ENCODE data around the gene CEP162. TPM values are rescaled to one million over a fixed set of nuclear protein-coding genes. Genes with fewer than 3 reads are reported as not detected.
"Not testable (repeated sequence)": the region's sequence is repeated elsewhere in the genome, so short reads cannot be mapped to it uniquely, and the experiment has no call there.

CEP162 gene
- total RNA-seq, 1 donor from 2014 or later = 3.4 TPM

- FAIRE-seq (no peak), DNase-seq (ENCODE audit: low read depth) (peak; percentile 33)
- no peak overlapping the region for H3K4me3 ChIP-seq (ENCODE audit: low read depth, low read length)
- peak; percentile 9 for TF ChIP-seq CTCF (IDR thresholded peaks at IDR 0.05; ENCODE audit: insufficient read depth, low read length, severe bottlenecking)
- no peaks in the 10 kb centered on the region for H3K36me3 ChIP-seq (ENCODE audit: control insufficient read depth, insufficient read depth, low read length)
- H3K27me3 ChIP-seq (ENCODE audit: control insufficient read depth, insufficient read depth, low read length) = no peaks in the 10 kb centered on the region
Measured at GRCh38 chr6:84119277-84119676, 108.2 kb downstream of the CEP162 start.

DNA sequence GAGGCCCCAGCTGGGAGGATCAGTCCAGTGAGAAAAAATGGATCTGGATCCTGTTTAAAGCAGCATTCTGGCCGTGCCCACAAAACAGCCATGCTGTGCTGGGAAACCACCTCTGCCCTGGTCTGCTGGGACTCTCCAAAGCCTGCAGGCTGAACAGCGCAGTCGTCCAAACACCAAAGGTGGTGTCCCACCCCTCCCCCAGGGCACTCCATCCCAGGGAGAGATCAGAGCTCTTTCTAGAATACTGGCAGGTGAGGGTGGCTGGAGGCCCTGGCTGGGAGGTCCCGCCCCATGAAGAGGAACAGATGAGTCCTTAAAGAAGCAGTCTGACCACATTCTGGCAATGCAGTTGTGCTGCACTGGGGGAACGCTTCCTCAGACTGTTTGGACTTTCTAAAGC, 109.3 kb downstream of the CEP162 start:
- DNase-seq (ENCODE audit: low read depth) (no peak), FAIRE-seq (no peak)

GRCh38 chr6:84114933-84115594, 112.4 kb downstream of the CEP162 start:
- not testable (repeated sequence) for H3K36me3 ChIP-seq (ENCODE audit: control insufficient read depth, insufficient read depth, low read length); H3K4me3 ChIP-seq (ENCODE audit: low read depth, low read length); DNase-seq (ENCODE audit: low read depth); H3K27me3 ChIP-seq (ENCODE audit: control insufficient read depth, insufficient read depth, low read length); FAIRE-seq

More for the DNA sequence above, 109.3 kb downstream of the CEP162 start:
- no peaks in the 10 kb centered on the region for H3K27me3 ChIP-seq (ENCODE audit: control insufficient read depth, insufficient read depth, low read length)
- H3K4me3 ChIP-seq (ENCODE audit: low read depth, low read length) = no peak overlapping the region
- H3K36me3 ChIP-seq (ENCODE audit: control insufficient read depth, insufficient read depth, low read length) = no peaks in the 10 kb centered on the region
- TF ChIP-seq CTCF (IDR thresholded peaks at IDR 0.05; ENCODE audit: insufficient read depth, low read length, severe bottlenecking) = no peak

DNA sequence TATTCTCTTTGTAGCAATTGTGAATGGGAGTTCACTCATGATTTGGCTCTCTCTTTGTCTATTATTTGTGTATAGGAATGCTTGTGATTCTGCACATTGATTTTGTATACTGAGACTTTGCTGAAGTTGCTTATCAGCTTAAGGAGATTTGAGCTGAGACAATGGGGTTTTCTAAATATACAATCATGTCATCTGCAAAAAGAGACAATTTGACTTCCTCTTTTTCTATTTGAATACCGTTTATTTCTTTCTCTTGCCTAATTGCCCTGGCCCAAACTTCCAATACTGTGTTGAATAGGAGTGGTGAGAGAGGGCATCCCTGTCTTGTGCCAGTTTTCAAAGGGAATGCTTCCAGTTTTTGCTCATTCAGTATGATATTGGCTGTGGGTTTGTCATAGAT, 116.1 kb downstream of the CEP162 start:
- not testable (repeated sequence) for DNase-seq (ENCODE audit: low read depth); H3K4me3 ChIP-seq (ENCODE audit: low read depth, low read length); FAIRE-seq

GRCh38 chr6:84107495-84107894, 119.9 kb downstream of the CEP162 start:
- DNase-seq (ENCODE audit: low read depth) = no peak
- H3K27me3 ChIP-seq (ENCODE audit: control insufficient read depth, insufficient read depth, low read length) = no peaks in the 10 kb centered on the region
- H3K36me3 ChIP-seq (ENCODE audit: control insufficient read depth, insufficient read depth, low read length) = no peaks in the 10 kb centered on the region
- no peak for FAIRE-seq
- H3K4me3 ChIP-seq (ENCODE audit: low read depth, low read length) = no peak overlapping the region
- no peak for TF ChIP-seq CTCF (IDR thresholded peaks at IDR 0.05; ENCODE audit: insufficient read depth, low read length, severe bottlenecking)

More for the DNA sequence above, 116.1 kb downstream of the CEP162 start:
- not testable (repeated sequence) for H3K27me3 ChIP-seq (ENCODE audit: control insufficient read depth, insufficient read depth, low read length); H3K36me3 ChIP-seq (ENCODE audit: control insufficient read depth, insufficient read depth, low read length)

DNA sequence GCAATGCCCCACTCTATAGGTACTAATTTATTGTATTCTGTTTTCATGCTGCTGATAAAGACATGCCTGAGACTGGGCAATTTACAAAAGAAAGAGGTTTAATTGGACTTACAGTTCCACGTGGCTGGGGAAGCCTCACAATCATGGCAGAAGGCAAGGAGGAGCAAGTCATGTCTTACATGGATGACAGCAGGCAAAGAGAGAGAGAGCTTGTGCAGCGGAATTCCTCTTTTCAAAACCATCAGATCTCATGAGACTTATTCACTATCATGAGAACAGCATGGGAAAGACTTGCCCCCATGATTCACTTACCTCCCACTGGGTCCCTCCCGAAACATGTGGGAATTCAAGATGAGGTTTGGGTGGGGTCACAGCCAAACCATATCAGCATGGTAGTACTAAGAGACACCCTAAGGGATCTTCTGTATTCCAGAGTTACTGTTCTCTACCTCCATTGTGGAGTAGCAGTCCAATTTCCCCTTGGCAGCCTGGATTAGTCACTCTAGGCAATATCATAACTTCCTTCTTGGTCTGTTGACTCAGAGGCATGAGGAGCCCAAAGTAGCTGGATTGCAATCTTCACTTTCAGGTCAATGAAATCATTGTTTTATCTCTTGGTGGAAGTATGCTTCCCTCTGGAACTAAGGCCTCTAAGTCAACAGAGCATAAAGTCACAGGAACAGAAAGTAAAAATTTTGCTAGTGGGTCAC, 122.1 kb downstream of the CEP162 start:
- H3K4me3 ChIP-seq (ENCODE audit: low read depth, low read length); H3K36me3 ChIP-seq (ENCODE audit: control insufficient read depth, insufficient read depth, low read length); FAIRE-seq; H3K27me3 ChIP-seq (ENCODE audit: control insufficient read depth, insufficient read depth, low read length): not testable (repeated sequence)
- peak; percentile 82 for DNase-seq (ENCODE audit: low read depth)

DNA sequence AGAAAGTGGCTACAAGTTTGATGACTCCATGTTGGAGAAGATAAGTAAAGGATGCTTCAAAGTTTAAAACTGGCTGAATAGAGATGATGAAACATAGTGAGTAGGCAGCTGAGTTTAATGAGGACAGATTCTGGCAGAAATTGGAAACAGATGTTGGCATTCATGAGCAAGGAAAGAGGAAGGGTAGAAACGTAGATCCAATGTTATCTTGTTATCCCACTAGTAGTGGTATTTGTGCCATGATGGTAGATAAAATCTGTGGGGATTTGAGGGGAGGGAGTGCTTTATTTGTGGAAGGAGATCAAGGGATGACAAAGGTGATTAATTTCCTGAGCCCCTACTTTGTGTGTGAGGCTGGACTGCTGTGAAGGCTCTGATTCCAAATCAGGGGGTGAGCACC, 124.4 kb downstream of the CEP162 start:
- Histone ChIP-seq H3K36me3 (ENCODE audit: control insufficient read depth, insufficient read depth, low read length) (no peaks in the 10 kb centered on the region), H3K4me3 (ENCODE audit: low read depth, low read length) (no peak overlapping the region), H3K27me3 (ENCODE audit: control insufficient read depth, insufficient read depth, low read length) (no peaks in the 10 kb centered on the region)
- TF ChIP-seq CTCF (IDR thresholded peaks at IDR 0.05; ENCODE audit: insufficient read depth, low read length, severe bottlenecking) = no peak
- FAIRE-seq (no peak), DNase-seq (ENCODE audit: low read depth) (no peak)
